Measurements from ENCODE around the gene SERGEF.
"Not testable (repeated sequence)": the region's sequence is repeated elsewhere in the genome, so short reads cannot be mapped to it uniquely, and the experiment has no call there.

Gene SERGEF

GRCh38 chr11:17898782-17899181 is 114.1 kb downstream of the SERGEF start:
- DNase-seq, result no peak

GRCh38 chr11:17898071-17898470 is 114.8 kb downstream of the SERGEF start:
- DNase-seq, result no peak

- DNase-seq, result no peak
These were observed 115.4 kb downstream of the SERGEF start for GRCh38 chr11:17897495-17897894.

DNA sequence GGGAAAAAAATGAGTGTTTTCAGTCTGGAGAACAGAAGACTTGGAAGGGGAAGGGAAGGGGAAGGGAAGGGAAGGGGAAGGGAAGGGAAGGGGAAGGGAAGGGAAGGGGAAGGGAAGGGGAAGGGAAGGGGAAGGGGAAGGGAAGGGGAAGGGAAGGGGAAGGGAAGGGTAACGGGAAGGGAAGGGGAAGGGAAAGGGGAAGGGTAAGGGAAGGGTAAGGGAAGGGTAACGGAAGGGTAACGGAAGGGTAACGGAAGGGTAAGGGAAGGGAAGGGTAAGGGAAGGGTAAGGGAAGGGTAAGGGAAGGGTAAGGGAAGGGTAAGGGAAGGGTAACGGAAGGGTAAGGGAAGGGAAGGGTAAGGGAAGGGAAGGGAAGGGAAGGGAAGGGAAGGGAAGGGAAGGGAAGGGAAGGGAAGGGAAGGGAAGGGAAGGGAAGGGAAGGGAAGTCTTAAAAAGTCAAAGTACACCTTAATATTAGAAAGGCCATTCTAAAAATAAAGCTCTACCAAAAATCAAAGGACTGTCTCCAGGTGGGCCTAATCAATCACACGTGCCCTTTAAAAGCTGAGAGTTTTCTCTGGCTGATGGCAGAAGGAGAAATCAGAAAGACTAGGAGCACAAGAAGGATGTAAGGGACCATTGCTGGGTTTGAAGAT is 116.2 kb downstream of the SERGEF start:
- not testable (repeated sequence) for DNase-seq

DNA sequence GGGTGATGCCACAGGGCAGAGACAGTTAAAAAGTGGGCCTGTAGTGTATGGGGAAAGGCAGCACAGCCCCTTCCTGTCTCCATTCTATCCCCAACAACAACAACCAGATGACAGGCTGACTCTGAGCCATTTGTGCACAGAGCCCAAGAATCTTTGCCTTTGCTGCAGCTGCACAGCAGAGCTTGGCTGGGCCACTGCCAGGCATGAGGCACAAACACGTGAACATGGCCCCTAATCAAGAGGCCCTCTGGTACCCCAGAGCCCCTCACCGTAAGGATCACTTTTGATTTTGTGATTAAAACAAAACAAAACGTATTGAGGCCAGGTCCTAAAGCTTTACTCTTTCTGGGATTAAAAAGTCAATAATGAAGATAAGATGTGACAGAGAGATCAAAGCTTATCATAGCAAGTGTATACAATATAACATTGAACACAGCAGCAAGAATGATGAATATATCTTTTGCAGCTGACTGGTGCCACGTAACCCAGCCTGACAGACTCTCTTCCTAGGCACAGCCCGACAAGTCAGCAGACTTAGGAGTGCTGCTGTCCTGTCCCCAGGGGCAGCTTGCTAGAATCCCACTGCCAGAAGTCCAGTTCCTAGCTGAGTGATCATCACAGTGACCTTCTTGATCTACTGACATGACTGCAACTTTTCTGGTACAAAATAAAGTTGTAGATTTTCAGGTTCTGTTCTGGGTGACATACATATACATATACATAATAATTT is 117.8 kb downstream of the SERGEF start:
- no peak for DNase-seq

DNA sequence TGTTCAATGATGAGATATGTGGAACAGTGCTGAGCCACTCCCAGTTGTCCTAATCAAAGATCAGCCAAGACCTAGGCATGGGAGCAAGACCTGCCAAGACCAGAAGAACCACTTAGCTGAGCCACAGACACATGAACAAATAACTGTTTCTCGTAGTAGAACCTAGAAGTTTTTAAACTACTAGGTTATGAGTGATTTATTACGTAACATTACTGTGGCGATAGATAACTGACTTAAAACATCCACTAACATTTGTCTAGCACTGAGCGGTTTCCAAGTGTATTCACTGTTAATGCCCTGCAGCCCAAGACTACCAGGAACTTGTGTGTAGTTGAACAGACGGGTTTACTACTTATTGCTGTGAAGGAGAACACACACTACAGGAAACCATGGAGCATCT is 120.4 kb downstream of the SERGEF start:
- DNase-seq, result no peak

DNA sequence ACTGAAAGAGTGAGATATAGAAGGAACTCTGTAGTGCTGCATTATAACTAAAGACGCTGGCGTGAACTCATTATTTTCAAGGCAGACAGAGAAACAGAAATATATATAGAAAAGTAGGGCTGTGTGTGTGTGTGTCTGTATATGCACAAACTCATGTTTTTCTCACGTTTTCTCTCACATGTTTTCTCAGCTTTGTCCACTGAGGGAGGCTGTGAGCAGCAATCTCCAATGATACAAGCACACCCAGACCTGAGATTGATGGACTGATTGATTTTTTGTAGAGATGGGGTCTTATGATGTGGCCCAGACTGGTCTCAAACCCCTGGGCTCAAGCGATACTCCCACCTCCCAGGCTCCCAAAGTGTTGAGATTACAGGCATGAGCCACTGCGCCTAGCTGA is 122.5 kb downstream of the SERGEF start:
- DNase-seq, result no peak

GRCh38 chr11:17887779-17888178 is 125.1 kb downstream of the SERGEF start:
- DNase-seq, result no peak

GRCh38 chr11:17883946-17884345 is 128.9 kb downstream of the SERGEF start:
- no peak for DNase-seq

- DNase-seq, result no peak
These were observed 129.8 kb downstream of the SERGEF start for GRCh38 chr11:17883057-17883456.

- no peak for DNase-seq
These were observed 134.1 kb downstream of the SERGEF start for GRCh38 chr11:17878743-17879142.

DNA sequence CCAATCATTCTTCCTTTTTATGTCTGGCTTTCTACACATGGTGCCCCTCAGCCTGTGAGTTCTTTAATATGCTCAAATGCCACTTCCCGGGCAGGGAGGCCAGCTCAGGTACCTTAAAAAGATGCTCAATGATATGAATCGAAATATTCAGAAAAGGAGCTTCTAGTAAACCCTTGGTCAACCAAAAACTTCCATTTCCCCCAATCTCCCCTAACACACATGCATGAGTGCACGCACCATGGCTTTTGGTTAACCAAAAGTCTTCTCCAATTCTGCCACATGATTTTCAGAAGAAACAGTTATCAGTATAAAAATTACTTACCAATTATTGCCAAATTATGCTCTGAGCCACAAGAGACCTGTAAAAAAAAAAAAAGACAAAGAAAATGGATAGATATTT is 135.0 kb downstream of the SERGEF start:
- no peak for DNase-seq

DNA sequence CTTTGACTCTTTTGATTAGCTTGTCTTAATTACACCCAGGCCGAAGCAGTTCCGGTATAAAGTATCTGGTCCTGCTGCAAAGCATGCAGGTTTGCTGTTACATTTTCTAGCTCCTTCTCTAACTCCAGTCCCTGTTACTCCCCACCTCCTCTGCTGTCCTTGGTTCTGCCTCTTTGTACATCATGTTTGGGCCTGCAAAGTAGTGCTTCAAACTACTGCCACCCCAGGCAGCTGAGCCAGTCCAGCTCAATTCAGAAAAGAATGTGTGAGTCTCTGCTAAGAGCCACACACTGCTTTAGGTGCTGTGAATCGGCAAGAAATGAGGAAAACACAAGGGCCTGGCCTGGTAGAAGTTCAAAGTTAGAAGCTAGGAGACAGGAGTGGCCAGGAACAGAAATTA is 136.0 kb downstream of the SERGEF start:
- DNase-seq, result no peak

DNA sequence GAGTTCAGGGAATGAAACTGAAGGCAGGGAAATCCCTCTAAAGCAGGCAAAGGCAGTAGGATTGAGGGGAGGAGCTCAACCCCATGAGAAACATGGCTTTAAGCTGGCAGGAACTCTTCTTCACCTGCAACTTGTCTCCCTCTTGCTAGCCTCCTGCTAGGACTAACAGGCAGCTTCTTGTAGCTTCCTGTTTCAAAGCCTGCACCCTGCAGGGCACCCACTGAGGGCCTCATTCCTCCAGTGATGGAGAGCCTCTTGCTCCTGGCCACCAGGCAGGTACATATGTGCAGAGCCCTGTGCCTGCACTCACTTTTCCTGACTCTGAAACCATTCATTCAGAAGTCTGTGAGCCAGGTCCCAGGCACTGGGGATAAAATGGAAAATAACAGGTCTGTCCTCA is 137.0 kb downstream of the SERGEF start:
- no peak for DNase-seq

DNA sequence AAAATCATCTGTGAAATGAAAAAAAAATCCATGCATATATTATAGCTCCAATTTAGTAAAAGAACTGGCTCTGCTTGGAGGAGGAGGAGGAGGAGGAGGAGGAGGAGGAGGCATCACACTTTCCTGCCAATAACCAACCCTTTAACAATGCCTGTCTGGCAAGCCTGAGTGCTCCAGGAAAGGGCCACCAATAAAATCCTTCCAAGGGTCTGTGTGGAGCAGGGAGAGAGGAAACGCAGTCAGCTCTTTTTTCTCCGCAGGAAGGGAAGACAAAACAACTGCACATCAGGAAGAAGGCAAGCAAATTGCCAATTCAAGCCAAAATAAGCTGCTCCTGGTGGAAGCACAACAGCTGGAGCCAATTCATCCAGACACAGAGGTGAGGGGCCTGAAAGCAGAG is 139.3 kb downstream of the SERGEF start:
- DNase-seq, result no peak

DNA sequence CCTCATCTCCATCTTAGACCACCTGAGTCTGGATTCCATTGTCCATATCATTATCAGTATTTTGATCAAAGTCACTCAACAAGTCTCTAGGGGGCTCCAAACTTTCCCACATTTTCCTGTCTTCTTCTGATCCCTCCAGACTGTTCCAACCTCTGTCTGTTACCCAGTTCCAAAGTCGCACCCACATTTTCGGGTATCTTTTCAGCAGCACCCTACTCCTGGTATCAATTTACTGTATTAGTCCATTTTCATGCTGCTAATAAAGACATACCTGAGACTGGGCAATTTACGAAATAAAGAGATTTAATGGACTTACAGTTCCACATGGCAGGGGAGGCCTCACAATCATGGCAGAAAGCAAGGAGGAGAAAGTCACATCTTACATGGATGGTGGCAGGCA is 144.4 kb downstream of the SERGEF start:
- DNase-seq, result not testable (repeated sequence)

DNA sequence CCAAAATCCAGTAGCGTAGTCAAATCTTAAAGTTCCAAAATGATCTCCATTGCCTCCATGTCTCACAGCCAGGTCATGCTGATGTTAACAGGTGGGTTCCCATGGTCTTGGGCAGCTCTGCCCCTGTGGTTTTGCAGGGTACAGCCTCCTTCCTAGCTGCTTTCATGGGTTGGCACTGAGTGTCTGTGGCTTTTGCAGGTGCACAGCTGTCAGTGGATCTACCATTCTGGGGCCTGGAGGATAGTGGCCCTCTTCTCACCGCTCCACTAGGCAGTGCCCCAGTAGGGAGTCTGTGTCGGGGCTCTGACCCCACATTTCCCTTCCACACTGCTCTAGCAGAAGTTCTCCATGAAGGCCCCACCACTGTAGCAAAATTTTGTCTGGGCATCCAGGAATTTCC is 145.5 kb downstream of the SERGEF start:
- no peak for DNase-seq

DNA sequence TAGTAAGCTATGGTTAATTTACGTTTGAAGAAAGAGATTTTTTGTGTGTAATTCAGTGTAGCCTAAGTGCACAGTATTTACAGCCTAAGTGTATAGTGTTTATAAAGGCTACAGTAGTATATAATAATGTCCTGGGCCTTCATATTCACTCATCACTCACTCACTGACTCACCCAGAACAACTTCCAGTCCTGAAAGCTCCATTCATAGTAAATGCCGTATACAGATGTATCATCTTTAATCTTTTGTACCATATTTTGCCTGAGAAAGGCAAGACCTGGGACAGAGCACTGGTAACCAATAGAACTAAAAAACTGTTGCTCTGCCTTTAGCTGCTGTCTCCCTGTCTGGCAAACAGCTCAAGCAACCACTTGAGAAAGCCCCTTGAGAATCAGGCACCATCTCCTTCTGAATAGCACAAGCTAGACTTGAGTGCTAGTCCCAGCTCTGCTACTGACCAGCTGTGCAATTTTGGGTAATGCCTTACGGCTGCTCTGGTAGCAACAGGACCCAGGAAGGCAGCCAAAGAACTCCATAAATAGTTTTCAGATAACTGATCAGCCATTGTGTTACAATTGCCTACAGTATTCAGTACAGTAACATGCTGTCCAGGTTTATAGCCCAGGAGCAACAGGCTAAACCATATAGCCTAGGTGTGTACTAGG is 146.9 kb downstream of the SERGEF start:
- DNase-seq, result no peak

- DNase-seq, result no peak
These were observed 148.3 kb downstream of the SERGEF start for GRCh38 chr11:17864478-17864941.

DNA sequence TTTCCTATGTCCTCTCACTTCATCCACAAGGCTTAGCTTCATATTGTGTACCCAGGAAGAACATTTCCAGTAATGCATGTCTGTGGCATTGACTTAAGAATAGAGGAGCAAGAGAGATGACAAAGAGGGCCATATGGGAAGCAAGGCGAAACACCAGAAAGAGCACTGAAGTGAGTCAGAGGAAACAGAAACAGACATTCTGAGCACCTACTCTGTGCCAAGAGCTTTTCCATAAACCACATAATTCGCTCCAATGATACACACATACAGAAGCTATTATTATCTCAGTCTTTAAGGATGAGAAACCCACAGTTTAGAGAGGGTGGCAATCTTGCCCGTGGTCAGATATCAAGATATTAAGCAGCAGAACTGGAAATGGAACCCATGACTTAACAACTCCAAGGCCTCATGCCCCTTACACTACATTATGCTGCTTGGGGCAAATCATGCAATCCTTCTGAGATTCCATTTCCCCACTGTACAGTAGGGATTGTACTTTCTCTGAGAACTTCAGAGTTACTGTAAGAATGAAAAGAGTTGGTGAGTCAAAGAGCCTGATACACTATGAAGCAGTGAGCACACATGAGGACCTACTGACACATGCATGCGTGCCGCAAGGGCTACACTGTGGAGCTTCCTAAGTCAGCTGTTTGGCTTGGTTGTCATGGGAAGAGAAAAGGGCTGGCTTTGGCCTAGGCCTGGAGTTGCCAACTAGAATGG is 151.7 kb downstream of the SERGEF start:
- DNase-seq, result no peak

DNA sequence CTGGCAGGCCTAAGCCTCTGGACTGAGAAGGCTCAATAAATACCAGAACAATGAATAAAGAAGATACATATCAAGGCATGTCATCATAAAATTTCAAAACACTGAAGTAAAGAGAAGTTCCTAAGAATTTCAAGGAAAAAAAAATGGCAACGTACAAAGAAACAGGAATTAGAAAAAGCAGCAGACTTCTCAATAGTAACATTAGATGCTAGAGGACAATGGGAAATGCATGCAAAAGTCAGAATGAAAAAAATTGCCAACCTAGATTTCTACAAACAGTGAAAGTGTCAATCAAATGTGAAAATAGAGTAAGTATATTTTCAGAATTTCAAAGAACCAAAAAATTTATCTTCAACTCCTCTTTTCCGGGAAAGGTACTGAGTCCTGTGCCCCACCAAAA is 153.3 kb downstream of the SERGEF start:
- no peak for DNase-seq

- DNase-seq, result no peak
These were observed 157.1 kb downstream of the SERGEF start for GRCh38 chr11:17855531-17856290.

GRCh38 chr11:17853280-17853679 is 159.6 kb downstream of the SERGEF start:
- no peak for DNase-seq

Measured in NCI-H1417 treated with DMSO at 0.1 percent for 48 hours (cell line).